ENCODE measurements around the gene E2F1.

The E2F1 gene

DNA sequence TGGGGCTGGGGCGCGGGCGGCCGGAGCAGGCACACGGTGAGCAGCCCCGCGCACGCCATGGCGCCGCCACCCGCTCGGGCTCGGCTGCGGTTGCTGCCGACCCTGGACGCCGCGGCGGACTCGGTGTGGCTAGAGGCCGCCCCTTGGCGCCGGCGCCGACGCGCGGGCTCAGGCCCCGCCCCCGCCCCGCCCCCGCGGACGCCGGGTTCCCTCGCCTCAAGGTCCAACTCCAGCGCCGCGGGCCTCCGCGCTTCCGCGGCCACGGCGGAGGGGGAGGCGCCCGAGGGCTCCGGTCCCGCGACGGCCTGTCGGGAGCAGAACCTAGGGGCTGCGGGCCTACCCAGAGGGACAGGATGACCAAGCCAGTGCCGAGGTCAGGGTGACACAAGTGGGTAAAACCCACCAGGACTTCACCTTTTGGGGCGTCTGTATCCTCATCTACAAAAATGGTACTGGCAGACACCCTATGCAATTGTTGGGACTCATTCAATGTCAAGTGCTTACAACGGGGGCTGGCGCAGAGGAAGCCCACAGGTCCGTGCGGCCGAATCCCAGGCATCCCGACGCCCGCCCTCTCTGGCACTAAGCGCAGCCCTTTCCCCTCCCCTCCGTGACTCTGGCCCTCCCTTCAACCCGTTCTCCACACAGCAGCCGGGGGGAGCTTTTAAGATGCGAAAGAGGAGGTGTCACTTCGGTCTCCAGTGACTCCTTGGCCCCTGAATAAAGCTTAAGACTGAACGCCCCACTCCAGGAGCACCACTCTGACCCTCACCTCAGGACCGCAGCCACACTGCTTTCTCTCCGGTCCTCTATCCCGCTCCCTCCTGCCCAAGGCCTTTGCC lies 11.7 kb downstream of the E2F1 start, which contains the start of gene NECAB3:
Gene NECAB3 (minus strand): TSS at position 135 of the 842 bp plus-strand sequence. CDS start 76 bp downstream, at position 59.
- peak within 1 kb of the TSS; percentile 56 to 71 for H3K4me3 ChIP-seq (replicated peaks in 1 of 2; ENCODE audit: low read depth in 2 of 2, low read length in 2 of 2)
- peak; percentile 52 to 77 for DNase-seq (ENCODE audit: low read depth in 2 of 2)
- TF ChIP-seq, protein P1, sequence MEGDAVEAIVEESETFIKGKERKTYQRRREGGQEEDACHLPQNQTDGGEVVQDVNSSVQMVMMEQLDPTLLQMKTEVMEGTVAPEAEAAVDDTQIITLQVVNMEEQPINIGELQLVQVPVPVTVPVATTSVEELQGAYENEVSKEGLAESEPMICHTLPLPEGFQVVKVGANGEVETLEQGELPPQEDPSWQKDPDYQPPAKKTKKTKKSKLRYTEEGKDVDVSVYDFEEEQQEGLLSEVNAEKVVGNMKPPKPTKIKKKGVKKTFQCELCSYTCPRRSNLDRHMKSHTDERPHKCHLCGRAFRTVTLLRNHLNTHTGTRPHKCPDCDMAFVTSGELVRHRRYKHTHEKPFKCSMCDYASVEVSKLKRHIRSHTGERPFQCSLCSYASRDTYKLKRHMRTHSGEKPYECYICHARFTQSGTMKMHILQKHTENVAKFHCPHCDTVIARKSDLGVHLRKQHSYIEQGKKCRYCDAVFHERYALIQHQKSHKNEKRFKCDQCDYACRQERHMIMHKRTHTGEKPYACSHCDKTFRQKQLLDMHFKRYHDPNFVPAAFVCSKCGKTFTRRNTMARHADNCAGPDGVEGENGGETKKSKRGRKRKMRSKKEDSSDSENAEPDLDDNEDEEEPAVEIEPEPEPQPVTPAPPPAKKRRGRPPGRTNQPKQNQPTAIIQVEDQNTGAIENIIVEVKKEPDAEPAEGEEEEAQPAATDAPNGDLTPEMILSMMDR (IDR thresholded peaks at IDR 0.05; ENCODE audit: low read depth, low read length): no peak

DNA sequence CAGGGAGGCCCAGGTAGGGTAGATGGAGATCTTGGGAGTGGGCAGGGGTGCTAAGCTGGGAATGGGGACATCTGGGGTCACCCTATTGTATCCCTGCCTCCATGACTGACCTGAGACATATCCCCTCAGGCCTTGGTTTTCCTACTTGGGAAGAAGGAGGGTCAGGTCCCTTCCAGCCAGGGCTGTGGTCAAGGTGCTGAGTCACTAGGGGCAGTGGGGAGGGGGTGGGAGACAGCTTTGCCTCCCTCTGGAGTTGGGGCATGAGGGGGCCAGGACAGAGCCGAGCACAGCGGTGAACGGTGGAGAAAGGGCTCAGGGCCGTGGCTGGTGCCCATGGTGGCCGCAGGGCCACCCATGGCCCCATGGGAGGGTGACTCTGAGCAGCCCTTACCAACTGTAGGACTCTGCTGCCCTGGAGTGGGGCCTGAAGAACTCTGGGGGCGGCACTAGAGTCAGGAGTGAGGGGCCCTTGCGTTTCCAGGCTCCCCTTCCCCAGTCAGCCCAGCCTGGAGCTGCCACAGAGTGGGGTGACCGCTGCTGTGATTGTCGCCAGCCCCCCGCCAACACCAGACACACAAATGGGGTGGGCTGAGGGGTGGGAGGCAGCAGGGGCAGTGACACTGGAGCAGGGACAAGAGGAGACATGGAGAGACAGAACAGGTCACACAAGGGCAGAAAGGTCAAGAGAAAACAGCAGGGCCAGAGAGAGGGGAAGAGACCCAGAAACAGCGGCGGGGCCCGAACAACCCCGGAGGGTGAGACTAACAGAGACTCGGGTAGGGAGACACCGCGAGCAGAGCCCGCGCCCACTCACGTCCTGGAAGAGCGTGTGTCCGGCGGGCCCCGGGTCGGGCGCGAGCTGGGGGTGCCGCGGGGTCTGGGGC lies 12.5 kb downstream of the E2F1 start:
- peak overlapping the region; percentile 56 to 71 for H3K4me3 ChIP-seq (replicated peaks in 1 of 2; ENCODE audit: low read depth in 2 of 2, low read length in 2 of 2)
- TF ChIP-seq, protein P1 (IDR thresholded peaks at IDR 0.05; ENCODE audit: low read depth, low read length): no peak
- DNase-seq (ENCODE audit: low read depth in 2 of 2): peak in 1 of 2 donors; percentile 19

DNA sequence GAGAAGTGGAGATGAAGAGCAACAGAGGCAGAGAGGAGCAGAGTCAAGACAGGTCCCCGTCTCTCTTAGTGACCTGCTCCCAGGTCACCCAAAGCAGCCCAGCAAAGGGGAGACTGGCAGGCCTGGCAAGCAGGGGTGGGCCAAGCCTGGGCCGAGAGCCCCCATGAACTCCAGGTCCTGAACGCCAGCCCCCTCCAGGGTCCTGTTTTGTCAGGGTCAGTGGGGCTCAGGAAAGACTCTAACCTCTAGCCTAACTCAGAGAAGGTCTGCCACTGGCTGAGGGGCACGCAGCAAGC lies 13.1 kb downstream of the E2F1 start:
- TF ChIP-seq, protein P1 (IDR thresholded peaks at IDR 0.05; ENCODE audit: low read depth, low read length): no peak
- no peak for DNase-seq (ENCODE audit: low read depth in 2 of 2)

DNA sequence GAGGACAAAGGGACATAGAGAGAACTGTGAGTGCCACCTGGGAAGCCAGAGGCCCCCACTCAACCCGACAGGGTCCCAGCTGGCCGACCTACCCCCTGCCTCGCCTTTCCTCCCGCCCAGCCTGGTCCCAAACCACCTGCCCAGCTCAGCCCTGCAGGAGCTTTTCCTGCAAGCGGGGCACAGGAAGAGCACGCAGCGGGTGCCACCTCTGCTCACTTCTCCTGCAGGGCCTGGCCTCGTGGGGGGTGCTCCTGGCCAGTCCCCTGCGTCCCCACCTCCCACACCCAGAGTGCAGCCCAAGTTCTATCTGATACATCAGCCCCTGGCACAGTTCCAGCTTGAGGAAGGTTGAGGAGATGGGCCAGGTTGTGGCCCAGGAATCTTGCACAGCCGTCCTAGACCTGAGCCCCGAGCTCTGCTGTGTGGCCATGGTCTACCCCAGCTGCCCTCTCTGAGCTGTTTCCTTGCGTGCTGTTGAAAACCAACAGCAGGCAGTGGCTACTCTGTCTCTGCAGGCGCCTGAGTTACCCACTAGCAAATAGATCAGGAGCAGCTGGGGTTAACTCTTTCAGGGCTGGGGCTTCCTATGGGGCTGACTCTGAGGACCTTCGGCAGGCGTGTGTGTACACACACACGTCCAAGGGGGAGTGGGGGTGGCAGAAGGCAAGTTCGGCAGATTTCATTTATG lies 13.6 kb downstream of the E2F1 start:
- peak overlapping the region in 1 of 2 donors; percentile 71 for H3K4me3 ChIP-seq (replicated peaks in 1 of 2; ENCODE audit: low read depth in 2 of 2, low read length in 2 of 2)
- TF ChIP-seq, protein P1 (IDR thresholded peaks at IDR 0.05; ENCODE audit: low read depth, low read length): no peak
- DNase-seq (ENCODE audit: low read depth in 2 of 2): no peak

More for the DNA sequence above, 13.1 kb downstream of the E2F1 start:
- peak overlapping the region; percentile 56 to 71 for H3K4me3 ChIP-seq (replicated peaks in 1 of 2; ENCODE audit: low read depth in 2 of 2, low read length in 2 of 2)

DNA sequence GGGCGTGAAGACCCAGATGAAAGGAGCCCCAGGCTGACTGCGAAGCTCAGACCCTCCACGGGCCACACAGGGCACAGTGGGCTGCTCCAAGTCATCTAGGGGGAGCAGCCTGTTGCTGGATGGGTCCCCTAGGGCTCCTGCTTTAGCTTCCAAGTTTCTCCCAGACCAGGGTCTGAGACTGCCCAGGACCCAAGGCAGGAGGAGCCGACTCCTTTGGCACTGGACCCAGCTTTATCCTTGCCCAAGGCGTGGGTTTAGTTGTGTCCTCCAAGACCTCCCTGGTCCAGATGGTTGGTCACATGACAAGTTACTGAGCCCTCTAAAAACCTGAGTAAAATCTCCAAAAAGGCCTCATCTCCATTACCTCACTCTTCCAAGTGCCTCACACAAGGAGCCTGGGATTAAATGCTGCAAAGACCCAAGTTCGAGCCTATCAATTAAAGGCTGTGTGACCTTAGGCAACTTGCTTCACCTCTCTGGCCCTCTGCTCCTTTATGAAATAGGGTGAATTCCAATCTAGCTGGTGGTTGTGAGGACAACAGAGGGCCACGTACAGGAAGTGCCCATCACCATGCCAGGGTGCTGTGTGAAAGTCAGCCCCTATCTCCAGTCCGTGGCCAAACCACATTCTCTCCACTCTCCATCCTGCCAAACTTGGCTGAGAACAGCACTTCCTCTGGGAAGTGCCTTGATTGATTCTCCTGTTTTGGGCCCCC lies 14.5 kb downstream of the E2F1 start:
- H3K4me3 ChIP-seq (replicated peaks in 1 of 2; ENCODE audit: low read depth in 2 of 2, low read length in 2 of 2): no peak overlapping the region
- peak in 1 of 2 donors; percentile 52 for DNase-seq (ENCODE audit: low read depth in 2 of 2)
- TF ChIP-seq, protein P1 (IDR thresholded peaks at IDR 0.05; ENCODE audit: low read depth, low read length): no peak
